GM12864 (cell line): ENCODE measurements around the gene SLC25A38.
"Not testable (repeated sequence)": the region's sequence is repeated elsewhere in the genome, so short reads cannot be mapped to it uniquely, and the experiment has no call there.

Experiments used
- DNase-seq: peaks from one replicate; pipeline ENCODE4 v3.0.0-alpha.2; 2011; ENCODE audit warnings: low read depth
- H3K4me3 ChIP-seq: 2 replicates; pipeline ENCODE4 v1.5.1; 2011; ENCODE audit warnings: mild to moderate bottlenecking, low read depth, low read length, control low read depth
- TF ChIP-seq, protein P1 (sequence below): IDR thresholded peaks from 2 replicates; pipeline ENCODE4 v1.5.1; 2011; ENCODE audit warnings: low read depth, mild to moderate bottlenecking, moderate library complexity, low read length, control low read depth, inconsistent platforms; ENCODE audit errors: missing control alignments

The SLC25A38 gene

GRCh38 chr3:39414421-39414907, 31.3 kb downstream of the SLC25A38 start:
- H3K4me3 ChIP-seq = no peak overlapping the region
- DNase-seq = no peak
- TF ChIP-seq, protein P1, sequence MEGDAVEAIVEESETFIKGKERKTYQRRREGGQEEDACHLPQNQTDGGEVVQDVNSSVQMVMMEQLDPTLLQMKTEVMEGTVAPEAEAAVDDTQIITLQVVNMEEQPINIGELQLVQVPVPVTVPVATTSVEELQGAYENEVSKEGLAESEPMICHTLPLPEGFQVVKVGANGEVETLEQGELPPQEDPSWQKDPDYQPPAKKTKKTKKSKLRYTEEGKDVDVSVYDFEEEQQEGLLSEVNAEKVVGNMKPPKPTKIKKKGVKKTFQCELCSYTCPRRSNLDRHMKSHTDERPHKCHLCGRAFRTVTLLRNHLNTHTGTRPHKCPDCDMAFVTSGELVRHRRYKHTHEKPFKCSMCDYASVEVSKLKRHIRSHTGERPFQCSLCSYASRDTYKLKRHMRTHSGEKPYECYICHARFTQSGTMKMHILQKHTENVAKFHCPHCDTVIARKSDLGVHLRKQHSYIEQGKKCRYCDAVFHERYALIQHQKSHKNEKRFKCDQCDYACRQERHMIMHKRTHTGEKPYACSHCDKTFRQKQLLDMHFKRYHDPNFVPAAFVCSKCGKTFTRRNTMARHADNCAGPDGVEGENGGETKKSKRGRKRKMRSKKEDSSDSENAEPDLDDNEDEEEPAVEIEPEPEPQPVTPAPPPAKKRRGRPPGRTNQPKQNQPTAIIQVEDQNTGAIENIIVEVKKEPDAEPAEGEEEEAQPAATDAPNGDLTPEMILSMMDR = no peak

GRCh38 chr3:39415302-39415701, 32.1 kb downstream of the SLC25A38 start:
- not testable (repeated sequence) for DNase-seq

GRCh38 chr3:39415983-39416382, 32.8 kb downstream of the SLC25A38 start:
- TF ChIP-seq, protein P1 = no peak
- no peak overlapping the region for H3K4me3 ChIP-seq
- DNase-seq = no peak

More at GRCh38 chr3:39415302-39415701, 32.1 kb downstream of the SLC25A38 start:
- H3K4me3 ChIP-seq = not testable (repeated sequence)

- not testable (repeated sequence) for DNase-seq, H3K4me3 ChIP-seq
Observed at GRCh38 chr3:39416998-39417397, 33.8 kb downstream of the SLC25A38 start.

DNA sequence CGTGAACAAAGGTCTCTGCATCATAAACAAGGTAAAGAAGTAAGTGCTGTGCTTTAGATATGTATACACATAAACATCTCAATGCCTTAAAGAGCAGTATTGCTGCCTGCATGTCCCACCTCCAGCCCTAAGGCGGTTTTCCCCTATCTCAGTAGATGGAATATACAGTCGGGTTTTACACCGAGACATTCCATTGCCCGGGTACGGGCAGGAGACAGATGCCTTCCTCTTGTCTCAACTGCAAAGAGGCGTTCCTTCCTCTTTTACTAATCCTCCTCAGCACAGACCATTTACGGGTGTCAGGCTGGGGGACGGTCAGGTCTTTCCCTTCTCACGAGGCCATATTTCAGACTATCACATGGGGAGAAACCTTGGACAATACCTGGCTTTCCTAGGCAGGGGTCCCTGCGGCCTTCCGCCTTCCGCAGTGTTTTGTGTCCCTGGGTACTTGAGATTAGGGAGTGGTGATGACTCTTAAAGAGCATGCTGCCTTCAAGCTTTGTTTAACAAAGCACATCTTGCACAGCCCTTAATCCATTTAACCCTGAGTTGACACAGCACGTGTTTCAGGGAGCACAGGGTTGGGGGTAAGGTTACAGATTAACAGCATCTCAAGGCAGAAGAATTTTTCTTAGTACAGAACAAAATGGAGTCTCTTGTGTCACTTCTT, 35.5 kb downstream of the SLC25A38 start:
- not testable (repeated sequence) for DNase-seq, H3K4me3 ChIP-seq

DNA sequence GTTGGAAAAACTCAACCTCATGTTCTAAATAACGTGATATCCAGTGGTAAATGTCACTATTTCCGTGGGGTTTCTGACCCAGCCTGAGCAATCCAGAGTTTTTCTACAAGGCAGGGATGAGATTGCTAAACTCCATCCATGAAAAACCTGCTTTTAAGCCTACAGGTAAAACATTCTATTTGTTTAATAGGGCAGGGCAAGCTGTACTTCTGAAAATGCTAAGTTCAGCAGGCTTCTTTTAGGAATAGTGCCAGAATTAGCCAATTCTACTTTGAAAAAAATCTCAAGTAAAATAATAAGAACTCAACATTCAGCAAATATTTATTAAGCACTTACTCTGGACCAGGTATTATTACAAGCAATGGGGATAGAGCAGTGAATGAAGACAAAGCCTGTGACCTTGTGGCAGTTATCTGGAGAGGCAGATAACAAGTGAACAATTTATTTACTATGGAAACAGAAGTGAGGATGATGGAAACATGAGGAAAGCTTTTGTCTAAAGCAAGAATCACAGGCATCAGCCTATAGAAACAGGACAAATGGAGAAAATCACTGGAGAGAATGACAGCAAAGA, 36.7 kb downstream of the SLC25A38 start:
- TF ChIP-seq, protein P1 = no peak
- H3K4me3 ChIP-seq = no peak overlapping the region
- DNase-seq = no peak

GRCh38 chr3:39420543-39420942, 37.4 kb downstream of the SLC25A38 start:
- DNase-seq = no peak
- no peak overlapping the region for H3K4me3 ChIP-seq
- TF ChIP-seq, protein P1 = no peak

- TF ChIP-seq, protein P1 = no peak
- H3K4me3 ChIP-seq = no peak overlapping the region
- DNase-seq = no peak
Observed at GRCh38 chr3:39423436-39423970, 40.3 kb downstream of the SLC25A38 start.
